ENCODE results near the gene ALAS2.
"Not testable (repeated sequence)": the region's sequence is repeated elsewhere in the genome, so short reads cannot be mapped to it uniquely, and the experiment has no call there.

The ALAS2 gene

GRCh38 chrX:55030271-55031205, at the start of gene ALAS2:
Gene ALAS2 (minus strand): TSS chrX:55030977. CDS start chrX:55026000, 4,977 bp downstream.
- no peak for DNase-seq

GRCh38 chrX:55074851-55075467, 44.2 kb upstream of the ALAS2 start, which contains the start of gene PAGE2B:
Gene PAGE2B (plus strand): TSS chrX:55075030. CDS start chrX:55076042, 1,012 bp downstream.
- DNase-seq = no peak

- DNase-seq = no peak
Measured at GRCh38 chrX:55072286-55072685, 41.5 kb upstream of the ALAS2 start.

- not testable (repeated sequence) for DNase-seq
Measured at GRCh38 chrX:55067180-55067579, 36.4 kb upstream of the ALAS2 start.

GRCh38 chrX:55057675-55058249, 27.0 kb upstream of the ALAS2 start:
- peak; percentile 36 for DNase-seq

- peak; percentile 30 for DNase-seq
Measured at GRCh38 chrX:55056820-55057674, 26.3 kb upstream of the ALAS2 start.

- DNase-seq = not testable (repeated sequence)
Measured at GRCh38 chrX:55050599-55050998, 19.8 kb upstream of the ALAS2 start.

- DNase-seq = no peak
Measured at GRCh38 chrX:55041514-55041913, 10.7 kb upstream of the ALAS2 start.

GRCh38 chrX:55039471-55039870, 8.7 kb upstream of the ALAS2 start:
- no peak for DNase-seq

- no peak for DNase-seq
Measured at GRCh38 chrX:55033429-55033828, 2.7 kb upstream of the ALAS2 start.

- DNase-seq = no peak
Measured at GRCh38 chrX:55029291-55029690, 1.5 kb downstream of the ALAS2 start.

- no peak for DNase-seq
Measured at GRCh38 chrX:55028611-55029010, 2.2 kb downstream of the ALAS2 start.

GRCh38 chrX:55028040-55028439, 2.7 kb downstream of the ALAS2 start:
- no peak for DNase-seq

GRCh38 chrX:55026840-55027239, 3.9 kb downstream of the ALAS2 start:
- DNase-seq = no peak

GRCh38 chrX:55026143-55026542, 4.6 kb downstream of the ALAS2 start:
- no peak for DNase-seq

- no peak for DNase-seq
Measured at GRCh38 chrX:55014897-55015299, 15.9 kb downstream of the ALAS2 start.

GRCh38 chrX:55011294-55011693, 19.5 kb downstream of the ALAS2 start:
- DNase-seq = no peak

GRCh38 chrX:55008571-55009358, 22.0 kb downstream of the ALAS2 start:
- DNase-seq = no peak

- no peak for DNase-seq
Measured at GRCh38 chrX:55007656-55008055, 23.1 kb downstream of the ALAS2 start.

- no peak for DNase-seq
Measured at GRCh38 chrX:55006827-55007621, 23.8 kb downstream of the ALAS2 start.

- DNase-seq = no peak
Measured at GRCh38 chrX:55005256-55005655, 25.5 kb downstream of the ALAS2 start.
